ENCODE results near the gene OR10V1.

Gene OR10V1

GRCh38 chr11:59716051-59716450, 2.4 kb upstream of the OR10V1 start:
- no peak overlapping the region for H3K4me2 ChIP-seq (ENCODE audit: low read depth, low read length)
- H3K9ac ChIP-seq (ENCODE audit: low read length), result no peak overlapping the region
- H3K27me3 ChIP-seq (replicated peaks; ENCODE audit: insufficient read depth, low read length), result no peaks in the 10 kb centered on the region
- no peaks in the 10 kb centered on the region for H3K9me3 ChIP-seq (replicated peaks; ENCODE audit: insufficient read depth, low read length)
- no peak for DNase-seq
- no peaks in the 10 kb centered on the region for H3K79me2 ChIP-seq (ENCODE audit: low read length)
- no peak overlapping the region for H3K27ac ChIP-seq (ENCODE audit: low read length)
- no peaks in the 10 kb centered on the region for H3K9me2 ChIP-seq (replicated peaks; ENCODE audit: insufficient read depth, low read length)
- H3K4me1 ChIP-seq (ENCODE audit: low read length), result no peaks in the 10 kb centered on the region
- TF ChIP-seq EZH2 (optimal IDR thresholded peaks at IDR 0.05; ENCODE audit: low read depth, low read length), result no peak
- no peak for TF ChIP-seq EZH2phosphoT487 (IDR thresholded peaks at IDR 0.05; ENCODE audit: low read length)
- no peak for TF ChIP-seq CTCF (IDR thresholded peaks at IDR 0.05; ENCODE audit: low read length)
- no peaks in the 10 kb centered on the region for H3K36me3 ChIP-seq (replicated peaks; ENCODE audit: insufficient read depth, low read length)
- H3F3A ChIP-seq (ENCODE audit: insufficient read depth, low read length), result no peaks in the 10 kb centered on the region
- H3K4me3 ChIP-seq (ENCODE audit: low read length), result no peak overlapping the region
- H2AFZ ChIP-seq (ENCODE audit: low read length), result no peak overlapping the region
- H4K20me1 ChIP-seq (ENCODE audit: insufficient read depth, low read length), result no peaks in the 10 kb centered on the region

- Histone ChIP-seq H3F3A (ENCODE audit: insufficient read depth, low read length) (no peaks in the 10 kb centered on the region; the same call in 1 of the 2 replicates), H3K36me3 (replicated peaks; ENCODE audit: insufficient read depth, low read length) (no peaks in the 10 kb centered on the region), H3K4me1 (ENCODE audit: low read length) (no peaks in the 10 kb centered on the region), H3K27ac (ENCODE audit: low read length) (no peak overlapping the region), H3K4me2 (ENCODE audit: low read depth, low read length) (no peak overlapping the region), H3K4me3 (ENCODE audit: low read length) (no peak overlapping the region), H3K9ac (ENCODE audit: low read length) (no peak overlapping the region), H3K9me3 (replicated peaks; ENCODE audit: insufficient read depth, low read length) (no peaks in the 10 kb centered on the region), H3K79me2 (ENCODE audit: low read length) (no peaks in the 10 kb centered on the region), H2AFZ (ENCODE audit: low read length) (no peak overlapping the region), H3K27me3 (replicated peaks; ENCODE audit: insufficient read depth, low read length) (no peaks in the 10 kb centered on the region), H4K20me1 (ENCODE audit: insufficient read depth, low read length) (no peaks in the 10 kb centered on the region), H3K9me2 (replicated peaks; ENCODE audit: insufficient read depth, low read length) (no peaks in the 10 kb centered on the region)
- TF ChIP-seq EZH2phosphoT487 (IDR thresholded peaks at IDR 0.05; ENCODE audit: low read length) (no peak), CTCF (IDR thresholded peaks at IDR 0.05; ENCODE audit: low read length) (no peak), EZH2 (optimal IDR thresholded peaks at IDR 0.05; ENCODE audit: low read depth, low read length) (no peak)
- DNase-seq, result no peak
Observed at GRCh38 chr11:59710136-59710847, 3.4 kb downstream of the OR10V1 start.

GRCh38 chr11:59708537-59708936, 5.1 kb downstream of the OR10V1 start:
- no peaks in the 10 kb centered on the region for H3K36me3 ChIP-seq (replicated peaks; ENCODE audit: insufficient read depth, low read length)
- H3K9me2 ChIP-seq (replicated peaks; ENCODE audit: insufficient read depth, low read length), result no peaks in the 10 kb centered on the region
- no peaks in the 10 kb centered on the region for H3K4me1 ChIP-seq (ENCODE audit: low read length)
- H3K4me3 ChIP-seq (ENCODE audit: low read length), result no peak overlapping the region
- H3K27me3 ChIP-seq (replicated peaks; ENCODE audit: insufficient read depth, low read length), result no peaks in the 10 kb centered on the region
- H4K20me1 ChIP-seq (ENCODE audit: insufficient read depth, low read length), result no peaks in the 10 kb centered on the region
- H3K79me2 ChIP-seq (ENCODE audit: low read length), result no peaks in the 10 kb centered on the region
- no peak overlapping the region for H3K9ac ChIP-seq (ENCODE audit: low read length)
- H3K4me2 ChIP-seq (ENCODE audit: low read depth, low read length), result no peak overlapping the region
- no peak for DNase-seq
- no peaks in the 10 kb centered on the region; the same call in 1 of the 2 replicates for H3F3A ChIP-seq (ENCODE audit: insufficient read depth, low read length)
- no peaks in the 10 kb centered on the region for H3K9me3 ChIP-seq (replicated peaks; ENCODE audit: insufficient read depth, low read length)
- no peak overlapping the region for H3K27ac ChIP-seq (ENCODE audit: low read length)
- H2AFZ ChIP-seq (ENCODE audit: low read length), result no peak overlapping the region
- TF ChIP-seq EZH2 (optimal IDR thresholded peaks at IDR 0.05; ENCODE audit: low read depth, low read length) (no peak), CTCF (IDR thresholded peaks at IDR 0.05; ENCODE audit: low read length) (no peak), EZH2phosphoT487 (IDR thresholded peaks at IDR 0.05; ENCODE audit: low read length) (no peak)
